IMR-90 (cell line): ENCODE measurements around the gene STOML1.

Source experiments
- CEBPB ChIP-seq: IDR thresholded peaks from 2 replicates; pipeline ENCODE4 v1.6.1; 2012; ENCODE audit warnings: low read depth, low read length, improper control_type of control experiment
- CHD1 ChIP-seq: IDR thresholded peaks from 2 replicates; pipeline ENCODE4 v1.6.1; 2012; ENCODE audit warnings: low read depth, low read length, improper control_type of control experiment
- CTCF ChIP-seq: conservative IDR thresholded peaks from 2 replicates; pipeline ENCODE4 v1.5.1; 2012; ENCODE audit warnings: mild to moderate bottlenecking, low read depth, low read length, improper control_type of control experiment
- FOS ChIP-seq: fragments of 150-350 bp; IDR thresholded peaks from 2 replicates; pipeline ENCODE4 v1.6.1; 2016; ENCODE audit warnings: low read depth, low read length
- MAZ ChIP-seq: IDR thresholded peaks from 2 replicates; pipeline ENCODE4 v1.6.1; 2012; ENCODE audit warnings: low read depth, mild to moderate bottlenecking, low read length, improper control_type of control experiment, moderate library complexity, borderline replicate concordance
- POLR2A ChIP-seq: IDR thresholded peaks from 2 replicates; pipeline ENCODE4 v1.6.1; 2012; ENCODE audit warnings: mild to moderate bottlenecking, low read depth, low read length
- RAD21 ChIP-seq: IDR thresholded peaks from 2 replicates; pipeline ENCODE4 v1.6.1; 2012; ENCODE audit warnings: low read length, improper control_type of control experiment
- RCOR1 ChIP-seq: IDR thresholded peaks from 2 replicates; pipeline ENCODE4 v1.6.1; 2012; ENCODE audit warnings: mild to moderate bottlenecking, low read length, improper control_type of control experiment; ENCODE audit not compliant: insufficient replicate concordance
- SMC3 ChIP-seq: fragments of 150-350 bp; IDR thresholded peaks from 2 replicates; pipeline ENCODE4 v1.6.1; 2016; ENCODE audit warnings: low read depth, mild to moderate bottlenecking, antibody characterized with exemption, low read length, moderate library complexity

DNA sequence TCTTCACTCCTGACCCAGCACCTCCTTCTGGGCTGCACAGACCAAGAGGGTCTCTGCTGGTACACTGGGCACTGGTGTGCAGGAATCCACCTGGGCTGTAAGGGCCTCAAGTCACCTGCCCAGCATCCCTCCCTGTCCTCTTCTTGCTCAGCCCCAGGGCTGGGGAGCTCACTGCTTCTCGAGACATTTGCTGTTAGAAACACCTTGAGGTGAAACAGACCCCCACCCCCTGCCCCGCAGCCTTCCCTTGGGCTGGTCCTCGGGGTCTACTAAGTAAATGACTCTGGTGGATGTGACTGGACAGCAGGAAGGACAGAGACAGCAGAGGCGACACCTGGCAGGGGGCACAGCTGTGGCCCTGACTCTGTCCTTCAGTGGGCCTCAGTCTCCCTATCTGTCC lies 36.8 kb downstream of the STOML1 start:
- TF ChIP-seq CTCF (no peak), FOS (no peak), POLR2A (no peak), SMC3 (no peak), RAD21 (no peak), RCOR1 (no peak), CHD1 (no peak), MAZ (no peak), CEBPB (no peak)
